Measurements from ENCODE around the gene RNF114.
A peak's percentile ranks its signal among the peaks of the same experiment; 100 is the strongest.
"Not testable (repeated sequence)": the region's sequence is repeated elsewhere in the genome, so short reads cannot be mapped to it uniquely, and the experiment has no call there.

Gene RNF114

GRCh38 chr20:49936153-49937026 lies at the start of gene RNF114:
Gene RNF114, plus strand, starts transcription at chr20:49936397. Its CDS starts 16 bp downstream, at chr20:49936413.
- DNase-seq: peak; percentile 93

GRCh38 chr20:49886571-49887213 lies 49.5 kb upstream of the RNF114 start:
- DNase-seq: no peak

GRCh38 chr20:49887251-49888211 lies 48.7 kb upstream of the RNF114 start:
- DNase-seq: no peak

GRCh38 chr20:49888212-49889000 lies 47.8 kb upstream of the RNF114 start:
- DNase-seq: peak; percentile 86

GRCh38 chr20:49889001-49889934 lies 46.9 kb upstream of the RNF114 start:
- no peak for DNase-seq

GRCh38 chr20:49889935-49890333 lies 46.3 kb upstream of the RNF114 start:
- no peak for DNase-seq

- DNase-seq: peak; percentile 59
These were observed 45.5 kb upstream of the RNF114 start for GRCh38 chr20:49890471-49891361.

GRCh38 chr20:49891476-49892110 lies 44.6 kb upstream of the RNF114 start:
- peak; percentile 47 for DNase-seq

- DNase-seq: no peak
These were observed 43.9 kb upstream of the RNF114 start for GRCh38 chr20:49892260-49892659.

GRCh38 chr20:49892817-49893216 lies 43.4 kb upstream of the RNF114 start:
- no peak for DNase-seq

GRCh38 chr20:49893242-49894072 lies 42.7 kb upstream of the RNF114 start:
- no peak for DNase-seq

GRCh38 chr20:49894073-49894470 lies 42.1 kb upstream of the RNF114 start:
- no peak for DNase-seq

GRCh38 chr20:49895474-49896093 lies 40.6 kb upstream of the RNF114 start:
- DNase-seq: not testable (repeated sequence)

- no peak for DNase-seq
These were observed 40.0 kb upstream of the RNF114 start for GRCh38 chr20:49896204-49896603.

GRCh38 chr20:49899541-49900383 lies 36.4 kb upstream of the RNF114 start:
- DNase-seq: no peak

- no peak for DNase-seq
These were observed 34.6 kb upstream of the RNF114 start for GRCh38 chr20:49901588-49901987.

All from islet precursor cell (in vitro differentiated cells).